ENCODE measurements around the gene PLCB2.
A peak's percentile ranks its signal among the peaks of the same experiment; 100 is the strongest.

PLCB2 gene

DNA sequence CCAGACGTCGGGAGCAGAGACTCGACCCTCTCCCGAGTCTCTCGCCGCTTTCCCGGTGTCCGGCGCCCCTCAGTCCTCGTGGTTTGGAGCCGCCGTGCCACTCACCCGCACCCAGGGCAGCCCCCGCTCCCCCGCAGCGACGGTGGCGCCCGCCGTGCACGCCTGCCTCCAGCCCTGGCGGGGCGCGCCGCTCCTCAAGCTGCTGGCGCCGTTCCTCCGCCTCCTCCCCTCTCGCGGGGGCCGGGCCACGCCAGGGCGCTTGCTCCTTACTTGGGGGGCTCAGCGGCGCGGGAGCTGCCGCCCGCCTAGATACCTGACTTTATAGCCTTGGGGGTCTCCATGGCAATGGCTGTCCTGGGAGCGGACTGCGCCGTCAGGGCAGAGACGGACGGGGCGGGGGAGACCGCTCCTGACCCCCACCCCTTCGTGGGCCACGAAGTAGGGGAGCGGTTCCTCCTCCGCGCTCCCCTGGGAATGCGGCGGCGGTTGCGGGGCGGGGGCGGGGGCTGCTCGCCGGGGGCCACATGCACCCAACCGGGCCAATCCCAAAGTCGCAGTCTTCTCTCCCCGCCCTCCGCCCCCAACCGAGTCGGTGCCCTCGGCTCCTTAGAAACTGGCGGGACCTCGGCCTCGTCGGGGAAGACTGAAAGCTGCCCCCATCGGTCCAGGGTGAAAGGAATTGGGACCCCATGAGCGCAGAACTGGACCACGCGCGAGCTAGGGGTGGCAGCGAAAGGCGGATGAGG lies 24.7 kb downstream of the PLCB2 start, which contains the start of gene ANKRD63:
Gene ANKRD63, minus strand, starts transcription at position 196 of the 746 bp plus-strand sequence. CDS start 478 bp downstream, outside the sequence.
- no peak for DNase-seq (ENCODE audit: extremely low read depth, low read depth)
- TF ChIP-seq, protein P1, sequence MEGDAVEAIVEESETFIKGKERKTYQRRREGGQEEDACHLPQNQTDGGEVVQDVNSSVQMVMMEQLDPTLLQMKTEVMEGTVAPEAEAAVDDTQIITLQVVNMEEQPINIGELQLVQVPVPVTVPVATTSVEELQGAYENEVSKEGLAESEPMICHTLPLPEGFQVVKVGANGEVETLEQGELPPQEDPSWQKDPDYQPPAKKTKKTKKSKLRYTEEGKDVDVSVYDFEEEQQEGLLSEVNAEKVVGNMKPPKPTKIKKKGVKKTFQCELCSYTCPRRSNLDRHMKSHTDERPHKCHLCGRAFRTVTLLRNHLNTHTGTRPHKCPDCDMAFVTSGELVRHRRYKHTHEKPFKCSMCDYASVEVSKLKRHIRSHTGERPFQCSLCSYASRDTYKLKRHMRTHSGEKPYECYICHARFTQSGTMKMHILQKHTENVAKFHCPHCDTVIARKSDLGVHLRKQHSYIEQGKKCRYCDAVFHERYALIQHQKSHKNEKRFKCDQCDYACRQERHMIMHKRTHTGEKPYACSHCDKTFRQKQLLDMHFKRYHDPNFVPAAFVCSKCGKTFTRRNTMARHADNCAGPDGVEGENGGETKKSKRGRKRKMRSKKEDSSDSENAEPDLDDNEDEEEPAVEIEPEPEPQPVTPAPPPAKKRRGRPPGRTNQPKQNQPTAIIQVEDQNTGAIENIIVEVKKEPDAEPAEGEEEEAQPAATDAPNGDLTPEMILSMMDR (IDR thresholded peaks at IDR 0.05; ENCODE audit: low read depth, low read length): no peak

DNA sequence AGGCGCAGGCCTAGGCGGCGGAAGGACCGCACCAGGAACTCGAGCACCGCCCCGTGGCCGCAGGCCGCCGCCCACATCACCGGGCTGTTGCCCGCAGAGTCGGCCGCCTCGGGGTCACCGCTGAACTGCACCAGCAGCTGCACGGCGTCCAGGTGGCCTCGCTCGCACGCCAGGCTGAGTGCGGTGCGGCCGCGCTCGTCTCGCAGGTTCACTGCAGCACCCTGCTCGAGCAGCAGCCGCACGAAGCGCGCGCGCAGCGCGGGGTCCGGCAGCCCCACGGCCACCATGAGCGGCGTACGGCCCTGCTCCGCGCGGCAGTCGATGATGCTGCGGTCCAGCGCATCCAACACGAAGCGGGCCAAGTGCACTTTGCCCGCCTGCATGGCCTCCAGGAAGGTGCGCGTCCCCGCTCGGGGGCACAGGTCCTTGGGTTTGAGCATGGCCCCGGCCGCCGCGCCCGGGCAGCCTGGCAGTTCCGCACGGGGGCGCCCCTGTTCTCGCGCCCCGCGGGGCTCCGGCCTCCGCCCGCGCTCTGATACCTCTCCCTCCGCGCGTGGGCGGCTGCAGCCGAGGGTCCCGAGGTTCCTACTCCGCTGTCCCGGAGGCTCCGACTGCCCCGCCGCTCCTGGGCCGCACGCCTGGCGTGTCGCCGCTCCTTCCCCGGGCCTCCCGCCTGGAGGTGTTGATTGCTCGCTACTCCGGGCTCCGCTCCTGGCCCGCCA lies 25.4 kb downstream of the PLCB2 start:
- TF ChIP-seq, protein P1 (IDR thresholded peaks at IDR 0.05; ENCODE audit: low read depth, low read length): peak; percentile 21
- no peak for DNase-seq (ENCODE audit: extremely low read depth, low read depth)

DNA sequence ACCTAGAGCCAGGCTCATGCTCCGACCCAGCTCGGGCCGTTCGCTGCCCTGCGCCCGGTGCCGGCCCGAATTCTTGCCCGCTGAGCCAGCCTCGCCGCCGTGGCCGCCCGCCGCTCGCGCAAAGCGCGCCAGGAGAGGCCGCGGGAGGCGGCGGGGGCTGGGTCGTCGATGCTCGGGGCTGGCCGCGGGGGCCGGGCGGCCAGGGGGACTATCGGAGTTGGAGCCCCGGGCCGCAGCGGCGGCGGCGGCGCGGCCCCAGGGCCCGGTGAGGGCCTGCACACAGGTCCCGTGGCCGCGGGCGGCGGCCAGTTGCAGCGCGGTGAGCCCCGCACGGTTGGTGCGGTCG lies 26.0 kb downstream of the PLCB2 start:
- no peak for DNase-seq (ENCODE audit: extremely low read depth, low read depth)
- TF ChIP-seq, protein P1 (IDR thresholded peaks at IDR 0.05; ENCODE audit: low read depth, low read length): no peak

DNA sequence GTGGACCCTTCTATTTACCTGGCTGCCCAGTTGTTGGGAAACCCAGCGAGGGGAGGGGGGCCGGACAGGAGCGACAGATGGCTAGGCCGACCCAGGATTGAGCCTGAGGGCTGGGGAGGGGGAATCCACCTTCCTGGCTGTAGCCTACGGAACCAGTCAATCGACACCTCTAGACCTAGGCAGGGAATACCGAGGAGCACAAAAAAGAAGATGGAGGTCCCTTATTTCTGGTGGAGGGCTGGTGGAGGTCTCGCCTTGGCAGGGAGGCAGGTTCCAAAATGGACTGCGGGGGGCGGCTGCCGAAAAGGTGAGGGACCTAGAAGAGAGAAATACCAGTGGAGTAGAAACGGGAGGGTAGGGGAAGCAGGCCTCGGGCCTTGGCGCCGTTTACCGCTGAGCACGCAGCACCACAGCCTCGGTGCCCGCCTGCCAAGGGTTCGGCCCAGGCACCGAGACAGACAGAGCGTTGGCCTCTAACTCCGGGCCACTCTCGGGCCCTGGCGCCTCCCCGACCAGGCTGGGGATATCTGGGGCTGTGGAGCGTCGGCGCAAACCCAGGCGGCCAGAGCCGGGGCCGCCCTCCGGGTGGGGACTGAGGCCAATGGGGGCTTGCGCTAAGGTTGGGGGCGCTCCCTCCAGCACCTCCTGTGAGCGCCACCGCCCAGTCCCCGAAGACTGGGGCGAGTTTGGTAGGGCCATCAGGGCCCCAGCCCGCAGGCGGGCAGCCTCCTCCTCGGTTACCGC lies 26.5 kb downstream of the PLCB2 start:
- DNase-seq (ENCODE audit: extremely low read depth, low read depth): no peak
- TF ChIP-seq, protein P1 (IDR thresholded peaks at IDR 0.05; ENCODE audit: low read depth, low read length): no peak

DNA sequence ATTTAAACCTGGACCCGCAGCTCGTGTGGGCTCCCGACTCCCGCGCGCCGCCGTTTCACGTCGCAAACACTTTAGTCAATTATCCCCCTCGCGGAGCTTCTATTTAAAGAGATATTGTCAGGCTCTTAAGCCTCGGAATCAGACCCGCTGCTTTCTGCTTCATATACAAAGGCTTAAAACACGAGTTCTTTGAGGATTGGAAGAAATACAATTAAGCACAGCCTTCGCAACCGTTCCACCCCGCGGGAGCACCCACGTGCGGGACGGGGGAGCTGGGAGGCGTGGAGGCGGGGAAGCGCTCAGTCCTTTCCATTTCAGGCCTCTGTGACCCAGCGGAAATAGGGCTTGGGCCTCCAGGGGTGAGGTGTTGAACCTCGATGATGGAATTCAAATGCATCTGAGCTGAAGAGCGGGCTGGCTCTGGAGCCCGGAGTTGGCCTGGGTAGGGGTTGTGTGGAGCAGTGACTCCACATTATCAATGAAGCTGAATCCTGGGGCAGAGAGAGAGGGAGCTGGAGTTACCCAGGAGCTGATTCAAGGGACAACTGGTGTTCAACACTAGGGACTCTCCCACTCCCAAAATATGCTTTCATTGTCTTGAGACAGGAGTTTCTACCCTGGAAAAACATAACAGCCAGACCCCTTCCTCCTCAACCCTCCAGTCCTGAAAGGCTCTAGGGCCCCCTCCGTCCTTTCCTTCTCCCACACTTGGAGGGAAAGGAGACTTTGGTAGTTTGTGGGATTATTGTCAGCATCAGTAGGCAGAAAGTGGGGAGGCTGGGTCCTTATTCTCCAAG lies 27.3 kb downstream of the PLCB2 start:
- TF ChIP-seq, protein P1 (IDR thresholded peaks at IDR 0.05; ENCODE audit: low read depth, low read length): no peak
- DNase-seq (ENCODE audit: extremely low read depth, low read depth): no peak

DNA sequence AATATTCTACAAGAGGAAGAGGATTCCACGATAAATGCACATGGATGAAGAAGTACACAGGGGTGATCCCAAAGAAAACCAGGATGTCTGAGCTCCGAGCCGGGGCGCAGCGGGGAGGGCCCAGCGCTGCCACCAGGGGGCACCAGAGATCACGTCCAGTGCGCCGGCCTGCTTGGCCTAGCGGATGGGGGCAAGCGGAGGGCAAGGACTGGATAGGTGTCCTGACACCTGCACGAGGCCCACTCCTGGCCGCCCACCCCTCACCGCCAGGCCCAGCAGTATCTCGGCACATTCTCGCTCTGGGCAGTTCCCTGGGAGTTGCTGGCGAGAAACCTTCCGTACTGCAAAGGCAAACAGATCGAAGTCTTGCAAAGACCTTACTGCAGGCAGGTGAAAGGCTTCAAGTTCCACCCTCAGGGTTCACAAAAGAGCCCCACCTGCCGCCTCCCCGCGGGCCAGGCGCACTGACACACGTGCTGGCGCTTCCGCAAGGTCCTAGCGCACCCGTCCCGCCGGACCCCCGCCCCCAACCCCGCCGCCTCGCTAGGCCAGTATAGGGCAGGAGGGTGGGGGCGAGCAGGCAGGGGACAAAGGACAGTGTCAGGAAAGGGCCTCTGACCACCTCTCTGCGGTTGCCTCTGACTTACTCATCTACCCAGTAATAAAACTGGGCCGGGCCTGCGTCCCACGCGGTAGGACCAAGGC lies 28.1 kb downstream of the PLCB2 start:
- no peak for DNase-seq (ENCODE audit: extremely low read depth, low read depth)

More for the DNA sequence above, 28.1 kb downstream of the PLCB2 start:
- TF ChIP-seq, protein P1 (IDR thresholded peaks at IDR 0.05; ENCODE audit: low read depth, low read length): peak; percentile 98
